SIG-M5 treated with dmso at 0.1 percent for 504 hours (cell line): ENCODE results near the gene PTPRG.

ENCODE experiments used
- DNase-seq: peaks from one replicate; lab custom pipeline; 2025; ENCODE audit not compliant: unreplicated experiment; lab: John Stamatoyannopoulos, UW

The PTPRG gene

DNA sequence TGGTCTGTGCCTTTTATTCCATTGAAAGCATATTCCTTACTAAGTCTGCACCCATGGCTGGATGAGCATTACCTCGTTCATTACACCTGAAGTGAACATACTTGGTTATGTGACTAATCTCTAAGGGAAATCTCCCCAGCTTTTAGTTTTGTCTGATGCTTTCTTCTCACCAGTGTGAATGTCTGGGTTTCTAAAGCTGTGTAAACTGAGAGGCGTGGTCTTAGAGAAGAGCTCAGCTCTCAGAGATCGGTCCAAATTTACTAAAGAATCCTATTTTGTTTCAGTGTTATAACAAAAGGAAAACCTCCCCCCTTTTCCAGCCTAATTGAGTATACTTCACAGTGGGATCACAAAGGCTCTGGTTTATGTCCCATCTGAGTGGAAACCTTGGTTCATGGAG lies 352.3 kb downstream of the PTPRG start:
- no peak for DNase-seq

DNA sequence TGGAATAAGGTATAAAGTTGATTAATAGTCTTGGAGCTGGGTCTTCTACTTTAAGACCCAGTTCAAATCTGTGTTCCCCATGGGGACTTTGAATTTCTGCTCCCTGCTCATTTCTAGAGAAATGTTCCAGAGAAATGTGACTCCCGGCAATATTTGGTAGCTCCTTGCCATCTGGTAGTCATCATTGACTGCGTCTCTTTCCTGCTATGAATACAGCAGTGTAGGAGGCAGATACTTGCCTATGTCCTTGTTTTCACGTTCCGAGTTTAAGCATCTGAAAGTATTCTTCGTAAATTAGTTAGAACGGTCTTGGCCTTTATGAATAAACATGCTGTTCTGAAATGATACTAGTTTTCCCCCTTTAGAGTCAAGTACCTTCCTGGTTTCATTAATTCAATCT lies 352.9 kb downstream of the PTPRG start:
- DNase-seq: no peak

GRCh38 chr3:61915296-61915695 lies 353.9 kb downstream of the PTPRG start:
- no peak for DNase-seq

- no peak for DNase-seq
Measured at GRCh38 chr3:61919371-61919770, 358.0 kb downstream of the PTPRG start.

- DNase-seq: no peak
Measured at GRCh38 chr3:61922118-61922517, 360.7 kb downstream of the PTPRG start.

DNA sequence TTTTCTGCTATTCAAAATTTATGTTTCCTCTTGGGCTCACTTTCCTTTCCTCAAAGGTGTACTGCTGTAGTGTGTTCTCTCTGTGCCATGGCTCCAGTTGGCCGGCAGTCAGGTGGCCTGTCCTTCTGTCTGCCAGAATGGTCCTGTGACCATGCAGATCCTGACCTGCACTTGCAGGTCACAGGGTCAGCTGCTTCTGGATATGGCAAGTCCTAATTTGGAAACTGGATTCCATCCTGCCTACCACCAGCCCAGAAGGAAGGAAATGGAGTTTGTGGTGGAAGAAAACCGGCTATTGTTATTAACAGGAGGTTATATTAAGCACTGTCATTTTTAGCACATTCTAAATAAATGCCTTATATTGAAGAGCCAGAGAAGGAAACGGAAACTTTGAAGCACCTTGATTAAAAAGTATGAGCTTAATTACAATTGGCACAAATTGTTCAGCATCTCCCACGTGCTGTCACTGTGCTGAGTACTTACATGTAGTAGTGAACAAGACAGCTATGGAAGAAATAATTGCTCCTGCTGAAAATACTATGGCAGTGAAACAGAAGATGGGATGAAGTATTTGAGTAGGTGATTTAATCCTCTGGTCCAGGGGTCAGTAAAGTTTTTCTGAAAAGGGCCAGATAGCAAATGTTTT lies 362.8 kb downstream of the PTPRG start:
- DNase-seq: no peak

- DNase-seq: no peak
Measured at GRCh38 chr3:61924991-61925390, 363.6 kb downstream of the PTPRG start.

DNA sequence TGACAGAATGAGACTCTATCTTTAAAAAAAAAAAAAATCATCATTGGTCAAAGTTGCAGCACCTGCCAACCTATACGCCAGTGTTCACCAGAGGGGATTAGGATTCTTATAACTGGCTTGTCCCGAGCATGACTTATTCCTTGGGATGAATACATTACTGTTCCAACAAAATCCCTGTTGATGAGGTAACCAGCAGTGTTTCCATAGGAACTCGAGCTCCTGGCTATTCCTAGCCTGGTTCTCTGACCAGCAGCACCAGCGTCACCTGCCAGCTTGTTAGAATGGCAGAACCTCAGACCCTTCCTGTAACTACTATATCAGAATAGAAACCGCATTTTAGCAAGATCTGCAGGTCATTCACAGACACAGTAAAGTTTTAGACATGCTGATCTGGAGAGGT lies 364.4 kb downstream of the PTPRG start:
- DNase-seq: no peak

DNA sequence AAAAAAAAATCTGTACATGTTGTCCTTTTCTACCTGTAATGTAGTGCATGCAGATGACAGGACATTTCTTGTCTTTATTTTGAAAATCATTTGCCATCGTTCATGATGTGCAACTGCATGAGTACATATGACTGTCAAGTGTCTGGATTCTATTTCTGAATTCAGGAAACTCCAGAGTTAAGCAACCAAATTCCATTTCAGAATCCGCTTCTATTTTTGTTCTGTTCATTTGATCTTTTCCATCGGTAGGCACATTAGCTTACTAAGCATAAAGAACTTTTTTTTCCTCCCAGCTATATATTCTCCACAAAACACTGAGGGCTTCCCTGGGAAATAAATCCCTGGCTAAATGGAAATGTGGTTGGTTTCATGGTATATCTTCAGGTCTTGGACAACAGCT lies 365.6 kb downstream of the PTPRG start:
- DNase-seq: no peak

- no peak for DNase-seq
Measured at GRCh38 chr3:61927332-61927731, 366.0 kb downstream of the PTPRG start.

GRCh38 chr3:61928039-61928438 lies 366.7 kb downstream of the PTPRG start:
- DNase-seq: no peak

- no peak for DNase-seq
Measured at GRCh38 chr3:61928776-61929314, 367.5 kb downstream of the PTPRG start.

- DNase-seq: no peak
Measured at GRCh38 chr3:61929617-61930016, 368.2 kb downstream of the PTPRG start.

- no peak for DNase-seq
Measured at GRCh38 chr3:61932499-61932898, 371.1 kb downstream of the PTPRG start.

GRCh38 chr3:61933798-61934504 lies 372.6 kb downstream of the PTPRG start:
- DNase-seq: no peak

- no peak for DNase-seq
Measured at GRCh38 chr3:61934505-61934871, 373.1 kb downstream of the PTPRG start.

DNA sequence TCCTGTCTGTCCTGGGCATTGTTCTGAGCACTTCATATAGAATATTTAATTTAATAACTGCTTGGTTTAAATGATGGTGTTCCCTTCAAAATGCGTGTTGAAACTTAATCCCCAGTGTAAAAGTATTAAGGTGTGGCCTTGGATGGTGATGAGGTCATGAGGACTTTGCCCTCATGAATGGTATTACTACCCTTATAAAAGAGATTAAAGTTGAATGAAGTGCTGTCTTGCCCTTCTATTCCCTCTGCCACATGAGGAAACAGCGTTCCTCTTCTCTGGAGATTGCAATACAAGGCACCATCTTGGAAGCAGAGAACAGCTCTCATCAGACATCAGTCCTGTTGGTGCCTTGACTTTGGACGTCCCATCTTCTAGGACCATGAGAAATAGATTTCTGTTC lies 374.4 kb downstream of the PTPRG start:
- no peak for DNase-seq

- peak; percentile 51 for DNase-seq
Measured at GRCh38 chr3:61936344-61936937, 375.1 kb downstream of the PTPRG start.

- DNase-seq: no peak
Measured at GRCh38 chr3:61937477-61937876, 376.1 kb downstream of the PTPRG start.

GRCh38 chr3:61938878-61939549 lies 377.6 kb downstream of the PTPRG start:
- DNase-seq: peak; percentile 36

- no peak for DNase-seq
Measured at GRCh38 chr3:61940236-61940635, 378.9 kb downstream of the PTPRG start.

GRCh38 chr3:61943975-61944374 lies 382.6 kb downstream of the PTPRG start:
- DNase-seq: no peak
